ENCODE measurements around the gene CCDC187. TPM values are rescaled to one million over a fixed set of nuclear protein-coding genes. Genes with fewer than 3 reads are reported as not detected.

Gene CCDC187
- polyA plus RNA-seq, 1 donor (not counting 4 experiments of a cell fraction or from before 2014, with no cell fraction given): 0.03 TPM

GRCh38 chr9:136297016-136297691 lies 6.7 kb downstream of the CCDC187 start:
- Histone ChIP-seq H3K4me3 (ENCODE audit: control insufficient read depth in 2 of 3, extremely low read depth in 1 of 3, insufficient read depth in 2 of 3, low read depth in 1 of 3, low read length in 3 of 3) (no peak overlapping the region), H3K27ac (ENCODE audit: control insufficient read depth, insufficient read depth, low read length) (no peak overlapping the region), H3K36me3 (ENCODE audit: control insufficient read depth in 2 of 2, extremely low read depth in 1 of 2, insufficient read depth in 2 of 2, low read length in 2 of 2) (no peaks in the 10 kb centered on the region), H3K9ac (ENCODE audit: control insufficient read depth, extremely low read depth, insufficient read depth, low read length) (no peak overlapping the region), H3K4me1 (ENCODE audit: control insufficient read depth, extremely low read depth, insufficient read depth, low read length) (peaks cover 11% of the 10 kb centered on the region), H2AFZ (ENCODE audit: control insufficient read depth, low read length) (no peak overlapping the region), H3K4me2 (ENCODE audit: control insufficient read depth, extremely low read depth, insufficient read depth, low read depth, low read length) (peak overlapping the region; percentile 27), H3K9me3 (ENCODE audit: control insufficient read depth, low read depth, low read length) (peaks cover 4% of the 10 kb centered on the region), H3K27me3 (ENCODE audit: control insufficient read depth, extremely low read depth, insufficient read depth, low read length) (peaks cover 14% of the 10 kb centered on the region), H3K9me1 (ENCODE audit: control insufficient read depth, extremely low read depth, insufficient read depth, low read length) (no peaks in the 10 kb centered on the region), H4K20me1 (ENCODE audit: control insufficient read depth, extremely low read depth, insufficient read depth, low read length) (no peaks in the 10 kb centered on the region), H3K79me2 (ENCODE audit: control insufficient read depth, insufficient read depth, low read length) (no peaks in the 10 kb centered on the region)
- dilution Hi-C loops (cut with MboI; ENCODE audit: extremely low pct_ligation_motif_present, low sequenced_read_pairs): no loop called here
- peak; percentile 69 for DNase-seq (ENCODE audit: low read depth, low spot score)
- TF ChIP-seq CTCF (optimal IDR thresholded peaks at IDR 0.05 in 1 of 3, IDR thresholded peaks at IDR 0.05 in 1 of 3, conservative IDR thresholded peaks at IDR 0.05 in 1 of 3; ENCODE audit: extremely low read depth in 1 of 3, insufficient read depth in 2 of 3, low read length in 3 of 3) (no peak), EZH2 (IDR thresholded peaks at IDR 0.05; ENCODE audit: low read length) (no peak)
- FAIRE-seq: no peak

GRCh38 chr9:136296434-136297015 lies 7.4 kb downstream of the CCDC187 start:
- no peak for FAIRE-seq

More at GRCh38 chr9:136296434-136297015, 7.4 kb downstream of the CCDC187 start:
- no peaks in the 10 kb centered on the region for H4K20me1 ChIP-seq (ENCODE audit: control insufficient read depth, extremely low read depth, insufficient read depth, low read length)
- no peaks in the 10 kb centered on the region for H3K79me2 ChIP-seq (ENCODE audit: control insufficient read depth, insufficient read depth, low read length)
- H3K4me3 ChIP-seq (ENCODE audit: control insufficient read depth in 2 of 3, extremely low read depth in 1 of 3, insufficient read depth in 2 of 3, low read depth in 1 of 3, low read length in 3 of 3): no peak overlapping the region
- DNase-seq (ENCODE audit: low read depth, low spot score): no peak
- peaks cover 11% of the 10 kb centered on the region for H3K4me1 ChIP-seq (ENCODE audit: control insufficient read depth, extremely low read depth, insufficient read depth, low read length)
- no peak overlapping the region for H3K9ac ChIP-seq (ENCODE audit: control insufficient read depth, extremely low read depth, insufficient read depth, low read length)
- H3K27me3 ChIP-seq (ENCODE audit: control insufficient read depth, extremely low read depth, insufficient read depth, low read length): peaks cover 20% of the 10 kb centered on the region
- H3K4me2 ChIP-seq (ENCODE audit: control insufficient read depth, extremely low read depth, insufficient read depth, low read depth, low read length): peak overlapping the region; percentile 27
- TF ChIP-seq EZH2 (IDR thresholded peaks at IDR 0.05; ENCODE audit: low read length) (no peak), CTCF (optimal IDR thresholded peaks at IDR 0.05 in 1 of 3, IDR thresholded peaks at IDR 0.05 in 1 of 3, conservative IDR thresholded peaks at IDR 0.05 in 1 of 3; ENCODE audit: extremely low read depth in 1 of 3, insufficient read depth in 2 of 3, low read length in 3 of 3) (no peak)
- no peaks in the 10 kb centered on the region for H3K9me1 ChIP-seq (ENCODE audit: control insufficient read depth, extremely low read depth, insufficient read depth, low read length)
- dilution Hi-C loops (cut with MboI; ENCODE audit: extremely low pct_ligation_motif_present, low sequenced_read_pairs): no loop called here
- H3K9me3 ChIP-seq (ENCODE audit: control insufficient read depth, low read depth, low read length): peaks cover 4% of the 10 kb centered on the region
- no peak overlapping the region for H2AFZ ChIP-seq (ENCODE audit: control insufficient read depth, low read length)
- no peaks in the 10 kb centered on the region for H3K36me3 ChIP-seq (ENCODE audit: control insufficient read depth in 2 of 2, extremely low read depth in 1 of 2, insufficient read depth in 2 of 2, low read length in 2 of 2)
- H3K27ac ChIP-seq (ENCODE audit: control insufficient read depth, insufficient read depth, low read length): no peak overlapping the region
